ENCODE measurements around the gene SLC25A21. TPM values are rescaled to one million over a fixed set of nuclear protein-coding genes. Genes with fewer than 3 reads are reported as not detected.

Gene SLC25A21
- polyA plus RNA-seq, 2 of the 4 experiments (the other 2 are of a cell fraction), result 0.68 to 1.4 TPM

GRCh38 chr14:36757734-36758601, 414.4 kb downstream of the SLC25A21 start:
- TF ChIP-seq CHD4 (IDR thresholded peaks at IDR 0.05; ENCODE audit: borderline replicate concordance) (no peak), ZFP36 (IDR thresholded peaks at IDR 0.05; ENCODE audit: borderline replicate concordance, partially characterized antibody) (no peak), MAZ (IDR thresholded peaks at IDR 0.05; ENCODE audit: borderline replicate concordance, low read depth, low read length) (no peak), ZC3H11A (IDR thresholded peaks at IDR 0.05) (no peak), RARB (CRISPR knock-in tag; IDR thresholded peaks at IDR 0.05) (no peak), SMC3 (IDR thresholded peaks at IDR 0.05) (no peak), RCOR1 (IDR thresholded peaks at IDR 0.05; ENCODE audit: low read depth, low read length) (no peak), USF2 (IDR thresholded peaks at IDR 0.05) (no peak), PHF8 (IDR thresholded peaks at IDR 0.05; ENCODE audit: borderline replicate concordance, low read depth) (no peak), HOXB5 (CRISPR knock-in tag; IDR thresholded peaks at IDR 0.05) (no peak), BCL3 (IDR thresholded peaks at IDR 0.05) (no peak), RFX5 (IDR thresholded peaks at IDR 0.05) (no peak), KDM1A (IDR thresholded peaks at IDR 0.05; ENCODE audit: low read depth) (no peak), EP300 (IDR thresholded peaks at IDR 0.05) (no peak), E2F6 (IDR thresholded peaks at IDR 0.05; ENCODE audit: borderline replicate concordance, low read depth) (no peak), NFE2L2 (conservative IDR thresholded peaks at IDR 0.05; ENCODE audit: low read length) (no peak)
- no peak overlapping the region for H3K4me3 ChIP-seq
- 0 out of 3 replicates have a peak, but pooled peaks cover 3% of the 10 kb centered on the region for H3K9me3 ChIP-seq
- H3K4me2 ChIP-seq, result no peak overlapping the region
- H3K27ac ChIP-seq, result no peak overlapping the region
- no peak for FAIRE-seq
- ChIA-PET POLR2A (no interaction called here), CTCF (interaction anchor here (1.0 to 2.4 kb wide), 2 partner anchors 11 to 110 kb away, joined by 3 to 10 read pairs; no protein-coding TSS in a partner anchor)
- DNase-seq (ENCODE audit: low read depth in 1 of 2, low spot score in 1 of 2), result no peak
- WGBS (ENCODE audit: missing lambda C conversion rate), result 81% methylated on average over 6 of the region's 6 CpGs
- H3K4me1 ChIP-seq, result no peaks in the 10 kb centered on the region
- no peak for ATAC-seq

GRCh38 chr14:36756226-36756625, 416.2 kb downstream of the SLC25A21 start:
- Histone ChIP-seq H3K4me3 (no peak overlapping the region), H3K4me1 (no peaks in the 10 kb centered on the region), H3K27ac (no peak overlapping the region), H3K4me2 (no peak overlapping the region), H3K9me3 (0 out of 3 replicates have a peak, but pooled peaks cover 5% of the 10 kb centered on the region)
- ATAC-seq, result no peak
- CTCF ChIA-PET, result interaction anchor here (1.6 kb wide), 1 partner anchor 21 kb away, joined by 3 read pairs; no protein-coding TSS in a partner anchor
- no peak for DNase-seq (ENCODE audit: low read depth in 1 of 2, low spot score in 1 of 2)
- no peak for FAIRE-seq
- TF ChIP-seq CEBPB (IDR thresholded peaks at IDR 0.05) (no peak), CTCF (IDR thresholded peaks at IDR 0.05) (no peak), REST (IDR thresholded peaks at IDR 0.05) (no peak), EP300 (IDR thresholded peaks at IDR 0.05) (no peak), MAX (IDR thresholded peaks at IDR 0.05) (no peak), RFX5 (IDR thresholded peaks at IDR 0.05) (no peak), RNF2 (IDR thresholded peaks at IDR 0.05; ENCODE audit: borderline replicate concordance, low read depth) (no peak), EHF (CRISPR knock-in tag; IDR thresholded peaks at IDR 0.05) (no peak), POLR2AphosphoS2 (conservative IDR thresholded peaks at IDR 0.05; ENCODE audit: low read length) (no peak)
- 76% methylated on average over 12 of the region's 12 CpGs for WGBS (ENCODE audit: missing lambda C conversion rate)
- POLR2A ChIA-PET, result no interaction called here
